HG02981 (cell line): ENCODE data around the gene LMX1B.
"Not testable (repeated sequence)": the region's sequence is repeated elsewhere in the genome, so short reads cannot be mapped to it uniquely, and the experiment has no call there.

Experiments used
- ATAC-seq: cut with Tn5 transposase; IDR thresholded peaks from one replicate; pipeline ENCODE4 v1.9.1; 2021; ENCODE audit warnings: mild to moderate bottlenecking, moderate library complexity; ENCODE audit not compliant: unreplicated experiment

LMX1B gene

DNA sequence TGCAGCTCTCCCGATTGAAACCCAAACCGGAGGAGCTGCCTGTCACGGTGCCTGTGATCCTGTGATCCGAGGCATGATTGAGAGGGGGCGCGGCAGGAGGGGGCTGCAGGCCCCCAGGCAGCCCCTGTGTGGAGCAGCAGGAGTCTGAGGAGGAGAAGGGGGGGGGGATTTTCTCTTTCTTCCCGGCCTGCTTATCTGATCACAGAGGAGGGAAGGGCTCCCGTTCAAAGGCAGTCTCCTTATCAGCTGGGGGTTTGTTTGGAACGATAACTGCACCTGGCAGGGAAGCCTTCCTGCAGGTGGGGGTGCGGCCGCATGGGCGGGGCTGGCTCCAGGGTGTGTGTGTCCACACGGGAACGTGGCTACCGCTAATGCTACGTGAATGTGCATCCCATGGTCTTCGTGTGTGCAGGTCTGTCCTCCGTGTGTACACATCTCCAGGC, 38.4 kb downstream of the LMX1B start:
- ATAC-seq = no peak

DNA sequence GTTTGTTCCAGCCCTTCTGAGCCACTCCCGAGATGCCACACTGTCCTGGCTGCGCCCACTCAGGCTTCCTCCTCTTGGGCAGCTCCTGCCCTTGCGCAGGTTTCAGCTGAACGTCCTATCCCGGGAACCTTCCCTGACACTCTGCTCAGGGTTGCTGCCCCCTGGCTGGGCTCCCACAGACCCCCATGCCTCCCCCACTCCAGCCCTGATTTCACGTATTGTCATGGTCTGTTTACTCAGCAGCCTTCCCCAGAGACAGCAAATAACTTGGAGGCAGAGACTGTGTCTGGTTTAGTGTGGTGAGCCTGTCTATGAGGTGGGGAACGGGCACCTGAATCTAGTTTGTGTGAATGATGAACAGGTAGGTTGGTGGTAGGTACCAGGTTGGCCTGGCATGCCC, 40.4 kb downstream of the LMX1B start:
- ATAC-seq = no peak

DNA sequence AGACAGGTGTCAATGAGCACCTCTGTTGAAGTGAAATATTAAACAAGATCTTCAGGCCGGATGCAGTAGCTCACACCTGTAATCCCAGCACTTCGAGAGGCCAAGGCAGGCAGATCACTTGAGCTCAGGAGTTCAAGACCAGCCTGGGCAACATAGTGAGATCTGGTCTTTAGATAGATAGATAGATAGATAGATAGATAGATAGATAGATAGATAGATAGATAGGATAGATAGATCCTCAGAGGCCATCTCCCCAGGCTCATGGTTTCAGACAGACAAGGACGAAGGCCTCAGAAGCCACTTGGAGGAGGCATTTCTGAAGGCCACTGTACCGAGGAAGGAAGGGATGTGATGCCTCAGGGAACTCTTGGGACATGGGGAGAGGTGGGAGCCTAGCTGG, 42.5 kb downstream of the LMX1B start:
- not testable (repeated sequence) for ATAC-seq

DNA sequence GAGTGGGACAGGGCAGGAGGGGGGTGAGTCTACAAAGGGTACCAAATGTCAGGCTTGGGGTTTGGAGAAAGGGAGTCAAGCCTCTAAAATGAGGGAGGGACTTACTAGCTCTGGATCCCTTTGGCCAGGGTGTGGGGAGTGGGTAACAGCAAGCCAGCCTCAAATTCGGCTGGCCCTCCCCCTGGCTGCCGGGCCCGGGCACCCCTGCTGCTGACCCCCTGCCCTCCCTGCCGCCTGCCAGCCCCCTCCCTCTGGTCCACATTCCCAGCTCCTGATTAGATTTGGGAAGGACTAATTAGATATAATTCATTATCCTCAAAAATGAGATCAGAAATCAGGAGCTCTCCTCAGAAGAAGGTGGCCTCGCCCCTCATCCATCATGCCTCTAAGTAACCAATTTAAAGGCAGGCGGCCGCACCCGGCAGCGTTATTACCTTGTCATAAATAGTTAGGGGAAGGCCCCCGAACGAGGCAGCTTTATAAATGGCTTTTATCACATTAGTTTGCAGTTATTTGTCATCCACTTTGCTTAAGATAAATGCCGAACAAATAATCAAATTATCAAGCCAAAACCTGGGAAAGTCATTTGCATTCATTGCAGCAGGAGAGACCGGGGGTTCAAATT, 44.6 kb downstream of the LMX1B start:
- no peak for ATAC-seq

DNA sequence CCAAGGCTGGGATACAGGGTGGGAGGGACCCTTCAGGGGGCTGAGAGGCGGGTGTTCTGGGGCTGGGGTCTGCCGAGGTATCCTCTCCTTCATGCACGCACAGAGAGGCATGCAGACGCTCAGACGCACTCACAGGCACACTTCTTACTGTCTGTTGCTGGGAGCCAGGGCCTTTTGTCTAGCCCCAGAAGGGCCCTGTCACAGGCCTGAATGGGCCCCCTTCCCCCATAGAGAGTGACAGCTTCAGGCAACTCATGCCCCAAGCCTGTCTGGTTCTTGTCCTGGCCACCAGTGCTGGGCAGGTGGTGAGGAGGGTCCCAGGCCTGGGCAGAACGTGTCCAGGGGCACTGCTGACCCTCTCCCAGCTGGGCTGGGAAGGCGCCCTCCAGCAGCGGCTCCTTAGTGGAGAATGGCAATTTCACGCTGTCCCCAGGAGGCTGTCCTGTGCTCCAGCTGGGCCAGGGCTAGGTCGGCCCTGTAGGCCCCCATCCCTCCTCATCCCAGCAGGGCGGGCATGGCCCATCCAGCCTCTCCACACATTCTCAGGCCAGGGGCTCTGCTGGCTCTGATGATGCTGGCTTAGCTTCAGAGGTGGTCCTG, 45.3 kb downstream of the LMX1B start:
- ATAC-seq = no peak

DNA sequence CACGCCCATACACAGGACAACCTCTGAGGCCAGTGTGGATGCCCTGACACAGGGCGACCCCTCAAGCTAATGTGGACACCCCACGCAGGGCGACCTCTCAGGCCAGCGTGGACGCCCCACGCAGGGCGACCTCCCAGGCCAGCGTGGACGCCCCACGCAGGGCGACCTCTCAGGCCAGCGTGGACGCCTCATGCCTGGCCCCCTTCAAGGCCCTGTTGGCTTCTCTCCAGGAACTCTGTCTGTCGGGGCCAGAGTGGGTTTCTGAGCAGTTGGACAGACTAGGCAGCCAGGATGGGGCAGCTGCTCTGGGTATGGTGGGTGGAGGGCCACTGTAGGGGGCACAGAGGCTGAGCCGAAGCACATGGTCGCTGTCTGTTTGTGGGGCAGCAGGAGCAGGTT, 47.4 kb downstream of the LMX1B start:
- ATAC-seq = no peak

DNA sequence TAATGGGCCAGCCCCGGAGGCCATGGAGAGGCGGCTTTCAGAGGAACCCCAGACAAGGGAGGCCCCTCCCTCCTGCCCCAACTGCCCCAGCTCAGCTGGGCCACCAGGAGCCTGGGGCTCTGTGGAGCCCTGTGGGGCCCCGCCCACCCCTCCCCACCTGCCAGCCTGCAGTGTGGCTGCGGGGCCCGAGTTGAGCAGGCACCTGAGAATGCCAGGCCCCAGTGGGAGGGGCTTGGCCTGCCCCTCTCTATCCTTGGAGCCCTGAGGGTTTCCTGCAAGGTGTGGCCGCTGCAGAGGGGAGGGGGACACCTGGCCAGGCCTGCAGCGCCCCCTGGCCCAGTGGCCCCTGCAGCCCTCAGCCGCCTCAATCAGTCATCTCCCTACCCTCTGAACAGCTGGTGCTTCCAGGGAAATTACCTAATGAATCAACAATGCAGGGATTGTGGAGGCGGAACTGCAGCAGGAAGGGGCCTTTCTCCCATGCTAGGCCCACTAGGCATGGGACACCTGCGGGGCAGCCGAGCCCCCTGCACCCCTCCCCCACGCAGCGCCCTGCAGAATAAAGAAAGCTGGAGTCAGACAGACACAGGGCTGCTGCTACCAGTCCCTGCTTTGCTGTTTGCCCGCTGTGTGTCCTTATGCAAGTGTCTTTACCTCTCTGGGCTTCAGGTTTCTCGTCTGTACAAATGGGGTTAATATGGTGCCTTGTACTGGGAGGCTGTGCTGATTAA, 48.0 kb downstream of the LMX1B start:
- ATAC-seq = no peak

DNA sequence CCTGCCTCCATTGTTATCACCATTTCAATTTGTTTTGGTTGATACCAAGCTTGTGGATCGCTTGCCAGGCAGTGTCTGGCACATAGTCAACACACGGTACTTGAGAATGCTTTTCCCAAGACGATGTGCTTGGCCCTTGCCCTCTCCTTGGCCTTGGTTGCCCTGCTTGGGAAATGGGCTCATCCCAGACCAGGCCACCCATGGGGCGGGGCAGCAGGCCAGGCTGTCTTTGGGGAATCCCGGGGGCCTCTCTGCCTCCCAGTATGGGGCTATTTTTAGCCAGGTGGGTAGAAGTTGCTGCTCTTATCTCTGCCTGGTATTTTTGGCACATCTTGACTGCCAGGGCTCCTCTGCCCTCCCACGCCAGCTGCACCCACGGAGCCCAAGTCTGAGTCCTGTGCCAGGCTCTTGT, 49.9 kb downstream of the LMX1B start:
- no peak for ATAC-seq

DNA sequence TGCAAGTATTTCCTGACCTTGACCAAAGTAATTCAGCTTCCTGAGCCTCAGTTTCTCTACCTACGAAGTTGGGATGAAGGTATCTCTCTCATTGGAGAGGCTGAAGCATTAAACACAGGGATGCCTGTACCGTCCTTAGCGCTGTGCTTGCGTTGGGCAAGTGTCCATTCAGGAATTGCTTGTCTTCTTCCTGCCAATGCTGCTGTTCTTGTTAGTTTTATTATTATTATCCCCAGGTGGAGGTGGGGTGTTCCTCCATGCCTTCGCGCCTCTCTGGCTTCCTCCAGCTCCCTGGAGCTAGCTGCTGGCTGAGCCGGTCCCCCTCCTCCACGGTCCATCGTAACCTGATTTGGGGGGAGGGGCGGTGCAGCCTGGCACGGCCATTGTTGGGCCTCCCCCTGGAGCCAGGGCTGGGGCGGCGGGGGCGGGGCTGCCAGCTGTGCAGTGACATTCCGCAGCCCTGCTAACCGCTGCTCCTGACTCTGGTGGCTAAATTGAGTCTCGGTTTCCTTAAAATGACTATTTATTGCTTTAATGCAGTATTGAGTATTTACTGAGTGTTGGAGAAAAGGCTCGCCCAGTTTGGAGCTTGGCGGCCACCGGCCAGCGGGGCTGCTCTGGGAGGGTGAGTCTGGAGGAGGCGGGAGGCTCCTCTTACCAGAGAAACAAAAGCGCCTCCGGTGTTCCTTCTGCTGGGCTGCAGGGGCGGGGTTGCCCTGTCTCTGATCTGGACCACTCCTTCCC, 51.3 kb downstream of the LMX1B start:
- no peak for ATAC-seq

DNA sequence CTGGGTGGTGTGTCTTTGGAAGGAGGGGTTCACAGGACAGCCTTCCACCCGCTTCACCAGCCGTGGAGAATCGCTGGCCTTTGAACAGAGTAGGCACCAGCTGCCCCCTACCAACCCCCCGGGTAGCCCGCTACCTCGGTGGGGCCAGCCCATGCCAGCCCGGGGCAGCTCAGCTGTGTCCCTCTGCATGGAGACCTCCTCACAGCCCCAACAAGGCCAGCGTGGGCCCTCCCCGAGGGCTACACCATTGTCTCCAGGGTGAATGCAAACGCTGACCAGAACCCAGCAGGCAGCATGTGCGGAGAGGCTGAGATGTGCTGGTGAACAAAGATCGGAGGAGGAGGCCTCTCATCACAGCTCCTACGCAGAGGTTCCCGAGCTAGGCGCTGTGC, 51.9 kb downstream of the LMX1B start:
- ATAC-seq = no peak

DNA sequence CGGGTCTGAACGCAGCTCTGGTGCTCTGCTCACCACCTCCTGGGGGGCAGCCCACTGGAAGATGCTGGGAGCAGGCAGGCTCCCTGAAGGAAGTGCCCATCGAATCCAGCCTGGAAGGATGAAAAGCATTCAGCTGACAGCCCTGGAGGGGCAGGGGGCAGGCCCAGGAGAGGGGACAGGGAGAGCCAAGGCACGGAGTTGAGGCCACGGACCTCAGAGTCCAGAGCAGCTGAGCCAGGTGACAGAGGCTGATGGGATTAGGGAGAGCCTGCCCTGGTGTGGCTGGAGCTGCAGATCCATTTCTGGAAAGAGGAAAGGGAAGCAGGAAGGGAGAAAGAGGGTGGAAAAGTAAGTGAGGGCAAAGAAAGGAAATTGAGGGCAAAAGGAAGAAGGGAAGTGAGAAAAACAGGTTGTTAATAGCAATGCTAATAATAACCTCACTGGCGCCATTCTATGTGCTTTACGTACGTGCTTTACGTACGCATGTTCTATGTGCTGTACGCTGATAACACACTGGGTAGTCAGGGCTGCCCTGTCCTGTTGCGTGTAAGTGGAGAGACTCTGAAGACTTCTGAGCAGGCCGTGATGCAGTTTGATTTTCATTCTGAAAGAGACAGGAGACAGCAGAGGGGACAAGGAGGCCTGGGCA, 52.6 kb downstream of the LMX1B start:
- ATAC-seq = no peak

DNA sequence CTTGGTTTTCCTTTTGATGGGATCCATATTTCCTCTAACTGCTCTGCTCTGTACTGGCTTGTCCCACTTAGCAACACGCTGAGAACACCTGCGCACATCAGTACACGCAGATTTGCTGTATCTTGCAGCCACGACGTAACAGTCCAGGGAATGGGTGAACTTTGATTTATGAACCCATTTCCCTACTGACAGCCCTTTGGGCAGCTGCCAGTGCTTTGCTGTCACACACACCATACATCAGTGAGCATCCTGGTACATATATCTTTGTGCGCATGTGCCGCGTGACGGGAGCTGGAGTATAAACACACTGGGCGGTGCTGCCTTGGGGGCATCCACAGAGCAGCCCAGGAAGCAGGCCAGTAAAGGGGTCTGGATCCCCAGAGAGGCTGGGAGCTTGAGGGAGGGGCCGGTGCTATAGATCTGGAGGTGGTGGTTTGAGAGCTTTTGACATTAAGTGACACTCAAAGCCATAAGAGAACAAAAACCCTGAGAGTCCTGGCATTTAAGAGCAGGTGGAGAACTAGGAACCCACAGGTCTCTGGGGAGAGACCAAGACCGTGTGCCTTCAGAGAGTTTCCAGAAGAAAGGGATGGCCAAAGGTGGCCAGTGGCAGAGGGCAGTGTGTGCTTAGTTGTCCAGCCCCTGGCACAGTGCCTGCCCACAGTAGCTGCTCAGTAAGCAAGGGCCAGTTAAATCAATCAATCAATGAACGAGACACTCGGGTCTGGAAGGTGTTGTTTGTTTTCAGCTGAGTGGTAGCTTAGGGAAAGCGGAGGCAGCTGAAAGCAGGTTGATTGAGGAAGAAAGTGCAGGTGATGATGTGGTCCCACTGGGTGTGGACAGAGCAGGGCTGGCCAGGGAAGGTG, 53.7 kb downstream of the LMX1B start:
- ATAC-seq = no peak

DNA sequence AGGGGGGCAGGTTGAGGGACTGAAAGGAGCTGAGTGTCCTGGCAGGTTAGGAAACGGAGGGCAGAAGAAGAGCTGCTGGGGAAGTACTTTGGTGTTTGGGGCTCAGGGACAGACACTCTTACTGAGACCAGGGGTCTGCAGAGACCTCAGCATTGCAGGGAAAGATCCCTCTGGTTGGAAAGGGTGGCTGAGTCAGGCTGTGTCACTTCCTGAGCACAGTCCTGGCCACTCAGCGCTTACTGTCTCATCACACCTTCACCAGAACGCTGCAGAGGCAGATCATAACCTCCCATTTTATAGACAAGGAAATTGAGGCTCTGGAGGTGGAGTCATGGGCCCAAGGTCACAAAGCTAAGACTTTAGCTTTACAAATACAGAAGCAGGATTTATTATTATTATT, 54.3 kb downstream of the LMX1B start:
- no peak for ATAC-seq

DNA sequence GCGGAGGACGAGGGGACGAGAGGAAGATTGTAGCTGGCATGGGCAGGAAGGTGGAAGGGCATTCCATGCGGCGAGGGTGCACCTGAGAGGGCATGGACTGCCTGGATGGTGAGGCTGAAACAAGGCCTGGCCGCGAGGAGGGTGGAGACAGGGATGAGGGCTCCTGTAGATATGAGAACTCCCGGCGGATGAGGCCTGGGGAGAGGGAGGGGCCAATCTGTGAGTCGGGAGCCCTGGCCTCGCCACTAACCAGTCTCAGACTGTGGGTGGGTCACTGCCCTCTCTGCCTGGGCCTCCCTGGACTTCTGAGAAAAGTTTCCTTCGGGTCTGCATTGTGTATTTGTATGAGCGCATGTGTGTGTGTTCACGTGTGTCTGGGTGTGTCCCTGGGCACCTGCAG, 55.4 kb downstream of the LMX1B start:
- ATAC-seq = no peak

DNA sequence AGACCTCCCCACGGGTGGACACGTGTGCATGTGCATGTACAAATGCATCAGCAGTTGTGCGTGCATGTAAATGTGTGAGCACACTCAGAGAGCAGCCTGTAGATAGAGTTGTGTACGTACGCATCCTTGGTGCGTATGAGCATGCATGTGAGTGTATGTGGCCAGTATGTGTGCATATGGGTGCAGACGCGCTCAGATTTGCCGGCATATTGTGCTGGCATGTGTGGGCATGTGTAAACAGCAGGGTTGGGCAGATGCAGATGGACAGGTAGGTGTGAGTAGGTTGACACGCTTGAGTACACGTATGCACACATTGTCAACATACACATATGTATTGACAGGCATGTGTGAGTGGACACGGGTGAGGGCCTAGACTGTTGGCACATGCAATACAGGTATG, 56.5 kb downstream of the LMX1B start:
- no peak for ATAC-seq

DNA sequence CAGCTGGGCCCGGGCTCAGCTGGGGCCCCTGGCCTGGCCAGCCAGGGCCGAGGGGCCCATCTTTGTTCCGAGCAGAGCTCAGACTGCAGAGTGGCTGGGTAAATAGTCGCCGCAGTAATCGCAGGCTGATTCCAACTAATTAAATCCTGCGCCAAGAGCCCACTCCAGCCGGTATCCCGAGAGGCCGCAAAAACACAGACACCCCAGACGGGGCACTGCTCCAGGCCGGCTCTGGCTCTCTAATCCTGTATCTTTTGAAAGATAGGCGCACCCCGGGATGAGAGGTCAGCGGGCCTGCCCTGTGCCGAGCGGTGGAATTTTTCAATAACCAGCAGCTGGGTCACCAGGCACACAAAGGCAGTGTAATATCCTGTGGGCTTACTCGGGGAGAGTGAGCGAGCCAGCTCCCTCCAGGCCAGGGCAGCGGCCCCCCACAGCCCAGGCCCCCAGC, 57.7 kb downstream of the LMX1B start:
- no peak for ATAC-seq

DNA sequence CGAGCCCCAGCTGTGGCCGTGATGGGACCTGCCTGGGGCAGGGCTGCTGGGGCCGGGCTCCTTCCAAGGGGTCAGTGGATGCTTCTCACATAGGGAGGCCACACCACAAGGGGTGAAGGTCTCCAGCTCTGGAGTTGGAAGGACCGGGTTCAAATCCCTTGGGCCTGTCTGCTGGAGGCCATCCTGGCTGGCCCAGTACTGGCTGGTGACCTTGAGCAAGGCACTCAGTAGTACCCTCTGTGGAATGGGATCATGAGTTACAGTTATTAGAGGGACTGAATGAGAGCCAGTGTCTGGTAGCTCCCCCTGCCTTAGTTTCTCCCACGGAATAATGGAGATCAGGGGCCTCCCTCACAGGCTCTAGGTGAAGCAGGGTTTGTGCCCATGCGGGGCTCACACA, 58.3 kb downstream of the LMX1B start:
- ATAC-seq = no peak

DNA sequence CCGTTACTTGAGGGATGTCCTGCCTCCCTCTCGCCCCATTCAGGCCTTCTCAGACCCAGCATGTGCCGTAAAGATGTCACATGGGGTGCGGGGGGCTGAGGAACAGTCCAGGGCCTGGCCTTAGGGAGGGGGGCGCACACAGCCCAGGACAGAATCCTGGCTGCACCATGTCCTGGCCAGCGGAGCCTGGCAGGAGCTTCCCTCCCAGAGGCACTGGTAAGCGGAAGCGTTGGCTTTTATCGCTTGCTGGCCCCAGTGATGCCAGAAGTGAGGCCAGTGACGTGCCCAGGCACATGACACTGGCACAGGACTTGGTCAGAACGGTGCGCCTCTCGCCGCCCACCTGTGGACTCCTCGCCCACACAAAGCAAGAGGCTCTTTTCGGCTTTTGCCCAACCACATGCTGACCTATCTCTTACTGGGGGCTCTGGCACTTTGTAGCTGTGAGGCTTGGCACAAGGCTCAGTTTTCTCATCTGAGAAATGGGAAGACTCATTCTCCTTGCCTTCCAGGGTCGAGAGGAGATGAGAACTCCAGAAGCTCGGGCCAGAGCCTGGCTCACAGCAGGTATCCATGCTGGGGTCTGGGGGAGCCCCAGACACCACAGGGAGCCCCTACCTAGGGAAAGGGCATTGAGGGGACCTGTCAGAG, 59.0 kb downstream of the LMX1B start:
- ATAC-seq = no peak

DNA sequence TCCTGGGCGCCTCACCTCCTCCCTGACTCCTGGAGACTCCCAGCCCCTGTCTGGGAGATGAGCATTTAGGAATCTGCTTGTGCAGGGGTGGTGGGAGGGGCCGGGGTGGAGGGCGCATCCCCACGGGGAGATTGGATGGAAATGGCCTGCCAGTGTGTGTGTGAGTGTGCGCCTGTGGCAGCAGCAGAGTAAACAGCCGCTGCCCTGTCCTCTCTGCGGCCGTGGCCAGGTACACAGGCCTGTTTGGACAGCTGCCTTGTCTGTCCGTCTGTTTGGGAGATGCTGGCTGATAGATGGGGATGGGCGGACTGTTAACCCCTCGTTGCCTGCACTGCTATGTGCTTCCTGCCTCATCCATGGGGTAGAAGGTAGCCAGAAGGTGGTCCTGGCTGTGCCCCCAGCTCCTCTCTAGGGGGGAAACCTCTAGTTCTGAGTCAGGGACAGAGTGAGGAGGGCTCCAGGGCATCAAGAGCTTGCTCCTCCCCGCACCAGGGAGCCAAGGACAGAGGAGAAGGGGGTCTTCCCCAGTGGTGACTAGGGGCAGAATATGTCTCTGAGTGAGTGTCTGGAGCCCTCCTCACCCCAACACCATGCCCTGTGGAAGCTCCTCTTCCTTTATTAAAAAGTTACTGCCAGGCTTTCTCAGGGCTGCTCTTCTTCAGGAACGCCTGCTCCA, 60.1 kb downstream of the LMX1B start:
- ATAC-seq = no peak
